DOHH2 (cell line): ENCODE measurements around the gene SPSB4.

Experiments used
- H3F3A ChIP-seq: fragments of 200-600 bp; sonication (generic), shearing (Covaris generic); 2 replicates; pipeline ENCODE4 v1.6.0; 2016; ENCODE audit warnings: antibody characterized with exemption, mild to moderate bottlenecking; ENCODE audit not compliant: control insufficient read depth, insufficient read depth
- H3K27ac ChIP-seq: fragments of 200-600 bp; sonication (generic); 2 replicates; pipeline ENCODE4 v1.5.1; 2014; ENCODE audit warnings: low read depth, mild to moderate bottlenecking, low read length, moderate library complexity
- H3K27me3 ChIP-seq: fragments of 200-600 bp; sonication (generic); 2 replicates; pipeline ENCODE4 v1.6.1; 2014; ENCODE audit warnings: mild to moderate bottlenecking, low read length, mixed read lengths; ENCODE audit not compliant: control insufficient read depth
- H3K36me3 ChIP-seq: fragments of 200-600 bp; sonication (generic); 2 replicates; pipeline ENCODE4 v1.6.1; 2014; ENCODE audit warnings: mild to moderate bottlenecking, low read length, moderate library complexity, mixed read lengths; ENCODE audit not compliant: control insufficient read depth
- H3K4me1 ChIP-seq: fragments of 200-600 bp; sonication (generic); 2 replicates; pipeline ENCODE4 v1.6.1; 2014; ENCODE audit warnings: mild to moderate bottlenecking, low read length, mixed read lengths; ENCODE audit not compliant: control insufficient read depth
- H3K4me2 ChIP-seq: fragments of 200-600 bp; sonication (generic); 2 replicates; pipeline ENCODE4 v1.6.0; 2014; ENCODE audit warnings: mild to moderate bottlenecking, low read length, moderate library complexity
- H3K4me3 ChIP-seq: fragments of 200-600 bp; sonication (generic); 2 replicates; pipeline ENCODE4 v1.5.1; 2014; ENCODE audit warnings: mild to moderate bottlenecking, low read length, mixed read lengths
- H3K79me2 ChIP-seq: fragments of 200-600 bp; sonication (generic); 2 replicates; pipeline ENCODE4 v1.6.1; 2014; ENCODE audit warnings: mild to moderate bottlenecking, low read length, mixed read lengths; ENCODE audit not compliant: control insufficient read depth
- H3K9me2 ChIP-seq: fragments of 200-600 bp; sonication (generic); replicated peaks from 2 replicates; pipeline ENCODE4 v1.6.1; 2014; ENCODE audit warnings: mild to moderate bottlenecking, low read length, mixed read lengths; ENCODE audit not compliant: control insufficient read depth
- H3K9me3 ChIP-seq: fragments of 200-600 bp; sonication (generic); 2 replicates; pipeline ENCODE4 v1.6.1; 2014; ENCODE audit warnings: antibody characterized with exemption, low read length, mixed read lengths; ENCODE audit not compliant: control insufficient read depth, insufficient read depth
- H4K20me1 ChIP-seq: fragments of 200-600 bp; sonication (generic); 2 replicates; pipeline ENCODE4 v1.6.0; 2014; ENCODE audit warnings: low read depth, mild to moderate bottlenecking, antibody characterized with exemption, low read length, moderate library complexity; ENCODE audit not compliant: control insufficient read depth, insufficient read depth
- CTCF ChIP-seq: fragments of 200-600 bp; sonication (generic); IDR thresholded peaks from one replicate; pipeline ENCODE4 v1.5.1; 2014; ENCODE audit warnings: antibody characterized with exemption, mild to moderate bottlenecking, low read depth, low read length; ENCODE audit not compliant: poor library complexity, severe bottlenecking
- EZH2phosphoT487 ChIP-seq: fragments of 200-600 bp; sonication (generic); IDR thresholded peaks from 2 replicates; pipeline ENCODE4 v1.6.1; 2017; ENCODE audit warnings: borderline replicate concordance, mild to moderate bottlenecking, antibody characterized with exemption, low read length, moderate library complexity, mixed read lengths

SPSB4 gene

GRCh38 chr3:141123677-141124410 lies 72.7 kb downstream of the SPSB4 start:
- no peak overlapping the region for H3K4me2 ChIP-seq
- H3K27ac ChIP-seq: no peak overlapping the region
- no peaks in the 10 kb centered on the region for H3K9me3 ChIP-seq
- no peaks in the 10 kb centered on the region for H3K36me3 ChIP-seq
- H3K79me2 ChIP-seq: no peaks in the 10 kb centered on the region
- H3F3A ChIP-seq: no peaks in the 10 kb centered on the region
- H4K20me1 ChIP-seq: no peaks in the 10 kb centered on the region
- no peaks in the 10 kb centered on the region for H3K9me2 ChIP-seq
- TF ChIP-seq CTCF: no peak
- TF ChIP-seq EZH2phosphoT487: no peak
- H3K4me1 ChIP-seq: no peaks in the 10 kb centered on the region
- no peak overlapping the region for H3K4me3 ChIP-seq
- H3K27me3 ChIP-seq: no peaks in the 10 kb centered on the region

DNA sequence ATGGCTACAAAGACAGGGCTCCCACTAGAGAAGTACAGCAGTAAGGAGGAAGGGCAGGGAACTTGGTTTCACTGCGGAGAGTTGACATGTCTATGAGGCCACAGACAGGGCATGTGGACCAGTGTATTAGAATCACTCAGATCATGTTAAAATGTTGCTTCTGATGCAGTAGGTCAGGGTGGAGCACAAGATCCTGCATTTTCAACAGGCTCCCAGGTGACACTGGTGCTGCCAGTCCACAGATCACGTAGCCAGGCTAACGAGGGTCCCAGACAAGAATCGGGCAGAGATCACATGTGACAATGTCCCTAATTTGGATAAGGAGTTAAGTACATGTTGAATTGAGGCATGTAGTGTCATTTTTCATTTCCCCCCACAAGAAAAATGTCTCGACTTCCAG lies 73.6 kb downstream of the SPSB4 start:
- TF ChIP-seq EZH2phosphoT487 (no peak), CTCF (no peak)
- Histone ChIP-seq H4K20me1 (no peaks in the 10 kb centered on the region), H3F3A (no peaks in the 10 kb centered on the region), H3K9me2 (no peaks in the 10 kb centered on the region), H3K4me2 (no peak overlapping the region), H3K4me1 (no peaks in the 10 kb centered on the region), H3K9me3 (no peaks in the 10 kb centered on the region), H3K79me2 (no peaks in the 10 kb centered on the region), H3K4me3 (no peak overlapping the region), H3K27ac (no peak overlapping the region), H3K27me3 (no peaks in the 10 kb centered on the region), H3K36me3 (no peaks in the 10 kb centered on the region)

GRCh38 chr3:141125351-141125750 lies 74.2 kb downstream of the SPSB4 start:
- Histone ChIP-seq H3K4me3 (no peak overlapping the region), H3K4me2 (no peak overlapping the region), H3K27ac (no peak overlapping the region), H4K20me1 (no peaks in the 10 kb centered on the region), H3K9me2 (no peaks in the 10 kb centered on the region), H3K79me2 (no peaks in the 10 kb centered on the region), H3K4me1 (no peaks in the 10 kb centered on the region), H3F3A (no peaks in the 10 kb centered on the region), H3K27me3 (no peaks in the 10 kb centered on the region), H3K9me3 (no peaks in the 10 kb centered on the region), H3K36me3 (no peaks in the 10 kb centered on the region)
- TF ChIP-seq CTCF: no peak
- no peak for TF ChIP-seq EZH2phosphoT487
